GM12875 (cell line): Measurements from ENCODE around the gene NHS.

ENCODE experiments used
- H3K4me3 ChIP-seq: one replicate; pipeline ENCODE4 v1.5.1; 2011; ENCODE audit warnings: low read depth, low read length, control low read depth
- CTCF ChIP-seq: IDR thresholded peaks from 2 replicates; pipeline ENCODE4 v1.5.1; 2011; ENCODE audit warnings: low read depth, mild to moderate bottlenecking, control low read depth, inconsistent platforms, low read length, moderate library complexity, borderline replicate concordance; ENCODE audit not compliant: insufficient read depth

Gene NHS

GRCh38 chrX:17713288-17713687 is 338.3 kb downstream of the NHS start:
- TF ChIP-seq CTCF: no peak
- H3K4me3 ChIP-seq: no peak overlapping the region

DNA sequence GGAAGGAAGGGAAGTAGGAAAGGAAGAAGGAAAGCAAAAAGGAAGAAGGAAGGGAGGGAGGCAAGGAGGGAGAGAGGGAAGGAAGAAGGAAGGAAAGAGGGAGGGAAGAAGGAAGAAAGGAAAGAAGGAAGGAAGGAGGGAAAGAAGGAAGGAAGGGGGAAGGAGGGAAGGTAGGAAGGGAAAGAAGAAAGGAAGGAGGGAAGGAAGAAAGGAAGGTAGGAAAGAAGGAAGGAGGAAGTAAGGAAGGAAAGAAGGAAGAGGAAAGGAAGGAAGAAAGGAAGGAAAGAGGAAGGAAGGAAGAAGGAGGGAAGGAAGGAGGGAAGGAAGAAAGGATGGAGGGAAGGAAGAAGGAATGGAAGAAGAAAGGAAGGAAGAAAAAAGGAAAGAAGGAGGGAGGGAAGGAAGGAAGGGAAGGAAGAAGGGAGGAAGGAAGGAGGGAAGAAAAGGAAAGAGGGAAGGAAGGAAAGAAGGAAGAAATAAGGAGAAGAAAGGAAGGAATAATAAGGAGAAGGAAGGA is 343.7 kb downstream of the NHS start:
- TF ChIP-seq CTCF: no peak
- no peak overlapping the region for H3K4me3 ChIP-seq

DNA sequence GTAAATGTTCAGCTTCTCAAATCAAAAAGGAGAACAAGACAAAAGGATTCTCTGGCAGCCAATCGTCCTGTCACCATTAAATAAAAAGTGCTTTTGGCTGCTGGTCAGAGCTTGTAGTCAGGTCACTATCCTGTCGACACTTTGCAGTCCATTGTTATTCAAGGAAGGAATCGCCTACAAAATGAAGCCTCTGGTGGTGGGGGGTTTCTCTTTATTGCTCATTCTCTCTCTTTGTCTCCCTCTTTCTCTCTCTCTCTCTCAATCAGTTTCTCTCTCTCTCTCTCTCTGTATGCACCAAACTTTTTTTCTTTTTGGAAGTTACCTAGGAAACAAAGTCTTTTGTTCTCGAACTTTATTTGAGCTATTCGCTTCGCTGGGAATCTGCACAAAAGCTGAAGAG is 344.7 kb downstream of the NHS start:
- TF ChIP-seq CTCF: no peak
- H3K4me3 ChIP-seq: no peak overlapping the region

DNA sequence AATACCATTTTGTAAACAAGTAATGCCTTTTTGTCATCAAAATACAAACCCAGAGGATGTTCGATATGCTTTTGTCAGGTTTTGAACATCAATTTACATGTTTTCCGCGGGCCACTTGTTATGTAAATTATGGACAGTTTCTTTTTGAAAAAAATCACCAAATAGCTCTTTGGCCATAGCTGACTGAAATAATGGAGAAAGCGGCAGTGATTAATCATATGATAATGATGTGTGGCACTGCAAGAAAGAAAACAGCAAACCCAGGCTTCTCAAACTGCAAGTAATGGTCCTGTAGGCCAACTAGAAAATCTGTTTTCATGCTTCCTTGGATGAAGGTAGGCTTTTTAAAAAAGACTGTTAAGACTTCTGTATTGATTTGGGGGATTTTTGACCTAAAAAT is 346.7 kb downstream of the NHS start:
- no peak for TF ChIP-seq CTCF
- no peak overlapping the region for H3K4me3 ChIP-seq

DNA sequence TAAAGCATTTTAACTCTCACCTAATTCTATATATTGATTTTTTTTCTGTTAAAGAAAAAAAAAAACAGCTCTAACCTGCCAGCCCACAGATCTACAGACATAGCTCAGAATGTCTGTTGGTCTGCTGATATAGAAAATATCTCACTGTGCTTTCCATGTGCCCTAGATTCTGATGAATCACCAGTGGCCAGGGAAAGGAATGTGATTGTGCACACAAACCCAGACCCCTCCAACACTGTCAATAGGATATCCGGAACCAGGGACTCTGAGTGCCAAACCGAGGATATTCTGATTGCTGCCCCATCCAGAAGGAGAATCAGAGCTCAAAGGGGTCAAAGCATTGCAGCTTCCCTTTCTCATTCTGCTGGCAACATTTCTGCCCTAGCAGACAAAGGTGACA is 350.2 kb downstream of the NHS start:
- no peak overlapping the region for H3K4me3 ChIP-seq
- no peak for TF ChIP-seq CTCF

- no peak overlapping the region for H3K4me3 ChIP-seq
- TF ChIP-seq CTCF: no peak
These were observed 357.3 kb downstream of the NHS start for GRCh38 chrX:17732138-17732783.

DNA sequence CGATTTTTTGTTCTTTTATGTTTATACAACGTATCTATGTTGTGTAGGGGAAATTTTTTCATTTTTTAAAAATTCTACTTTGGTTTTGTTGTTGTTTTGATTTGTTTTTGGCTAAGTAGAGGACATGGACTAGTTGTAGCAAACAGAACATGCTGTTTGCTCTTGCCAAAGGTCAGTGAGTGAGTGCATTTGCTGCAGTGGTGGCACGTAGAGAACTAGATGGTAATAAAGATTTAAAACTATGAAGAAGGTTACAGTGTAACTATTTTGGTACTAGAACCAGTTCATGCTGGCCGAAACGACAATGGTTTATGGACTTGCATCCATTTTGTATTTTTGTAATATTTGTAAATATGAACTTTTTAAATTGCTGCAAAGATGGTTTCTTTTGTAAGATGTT is 360.4 kb downstream of the NHS start:
- H3K4me3 ChIP-seq: no peak overlapping the region
- no peak for TF ChIP-seq CTCF
